HG03439 (cell line): ENCODE results near the gene PALB2.
"Not testable (repeated sequence)": the region's sequence is repeated elsewhere in the genome, so short reads cannot be mapped to it uniquely, and the experiment has no call there.

Source experiments
- ATAC-seq: cut with Tn5 transposase; IDR thresholded peaks from one replicate; pipeline ENCODE4 v1.9.1; 2021; ENCODE audit warnings: mild to moderate bottlenecking, moderate library complexity; ENCODE audit not compliant: unreplicated experiment

PALB2 gene

DNA sequence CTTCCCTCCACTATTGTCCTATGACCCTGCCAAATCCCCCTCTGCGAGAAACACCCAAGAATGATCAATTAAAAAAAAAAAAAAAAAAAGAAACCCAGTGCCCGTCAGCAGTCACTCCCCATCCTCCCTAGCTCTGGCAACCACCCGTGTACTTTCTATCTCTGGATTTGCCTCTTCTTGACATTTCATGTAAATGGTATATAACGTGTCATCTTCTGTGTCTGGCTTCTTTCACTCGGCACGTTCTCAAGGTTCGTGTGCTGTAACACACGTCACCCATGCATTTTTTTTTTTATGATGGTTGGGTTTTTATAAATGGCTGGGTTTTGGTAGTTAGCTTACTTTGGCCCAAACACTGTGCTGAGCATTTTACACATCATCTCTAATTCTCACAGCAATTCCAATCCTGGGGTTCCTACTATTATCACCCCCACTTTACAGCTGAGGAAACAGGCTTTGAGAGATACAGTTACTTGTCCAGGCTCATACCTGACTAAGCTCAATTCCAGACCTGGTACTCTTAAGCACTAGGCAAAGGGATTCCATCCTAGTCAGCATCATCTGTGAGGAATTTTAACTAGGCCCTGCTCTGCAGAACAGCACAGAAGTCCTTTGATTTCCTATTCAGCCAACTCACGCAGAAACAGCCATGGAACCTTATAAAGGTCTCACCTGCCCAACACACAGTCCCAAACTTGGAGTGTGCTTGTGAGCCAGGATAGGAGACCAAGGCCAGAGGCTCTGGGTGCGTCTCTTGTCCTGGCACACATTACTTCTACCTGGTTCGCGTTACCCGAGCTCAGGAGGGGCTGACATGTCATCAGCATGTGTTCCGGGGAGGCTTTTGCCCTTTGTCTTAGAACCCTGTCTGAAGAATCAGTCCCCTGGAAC lies 56.7 kb downstream of the PALB2 start:
- no peak for ATAC-seq

DNA sequence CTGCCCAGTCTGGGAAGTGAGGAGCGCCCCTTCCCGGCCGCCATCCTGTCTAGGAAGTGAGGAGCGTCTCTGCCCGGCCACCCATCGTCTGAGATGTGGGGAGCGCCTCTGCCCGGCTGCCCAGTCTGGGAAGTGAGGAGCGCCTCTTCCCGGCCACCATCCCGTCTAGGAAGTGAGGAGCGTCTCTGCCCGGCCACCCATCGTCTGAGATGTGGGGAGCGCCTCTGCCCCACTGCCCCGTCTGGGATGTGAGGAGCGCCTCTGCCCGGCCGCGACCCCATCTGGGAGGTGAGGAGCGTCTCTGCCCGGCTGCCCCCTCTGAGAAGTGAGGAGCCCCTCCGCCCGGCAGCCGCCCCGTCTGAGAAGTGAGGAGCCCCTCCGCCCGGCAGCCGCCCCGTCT lies 57.8 kb downstream of the PALB2 start:
- ATAC-seq: not testable (repeated sequence)

- no peak for ATAC-seq
These were observed 59.3 kb downstream of the PALB2 start for GRCh38 chr16:23581764-23582163.

DNA sequence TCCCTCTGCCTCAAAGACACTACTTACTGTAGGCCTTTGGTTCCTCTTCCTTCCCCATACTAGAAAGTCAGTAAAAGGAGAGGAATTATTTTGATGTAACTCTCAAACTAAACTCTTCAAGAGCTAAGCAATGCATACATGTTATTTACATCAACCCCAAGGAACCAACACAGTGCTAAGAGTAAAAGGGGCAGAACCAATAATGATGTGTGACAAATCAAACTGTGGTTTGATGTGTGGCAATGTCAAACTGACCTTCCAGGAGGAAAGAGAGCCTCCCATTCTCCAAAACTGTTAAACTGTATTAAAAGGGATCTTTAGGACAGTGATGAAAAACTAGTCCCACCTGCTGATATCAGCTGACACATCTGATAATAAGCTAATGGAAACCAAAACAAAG lies 60.7 kb downstream of the PALB2 start:
- ATAC-seq: no peak

DNA sequence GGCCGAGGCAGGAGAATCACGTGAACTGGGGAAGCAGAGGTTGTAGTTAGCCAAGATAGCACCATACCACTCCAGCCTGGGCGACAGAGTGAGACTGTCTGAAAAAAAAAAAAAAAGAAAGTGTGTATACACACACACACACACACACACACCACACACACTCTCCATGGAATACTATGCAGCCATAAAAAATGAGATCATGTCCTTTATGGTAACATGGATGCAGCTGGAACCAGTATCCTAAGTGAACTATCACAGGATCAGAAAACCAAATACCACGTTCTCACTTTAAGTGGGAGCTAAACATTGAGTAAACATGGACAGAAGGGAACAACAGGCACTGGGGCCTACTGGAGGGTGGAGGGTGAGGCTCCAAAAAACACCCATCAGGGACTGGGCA lies 61.7 kb downstream of the PALB2 start:
- ATAC-seq: no peak

DNA sequence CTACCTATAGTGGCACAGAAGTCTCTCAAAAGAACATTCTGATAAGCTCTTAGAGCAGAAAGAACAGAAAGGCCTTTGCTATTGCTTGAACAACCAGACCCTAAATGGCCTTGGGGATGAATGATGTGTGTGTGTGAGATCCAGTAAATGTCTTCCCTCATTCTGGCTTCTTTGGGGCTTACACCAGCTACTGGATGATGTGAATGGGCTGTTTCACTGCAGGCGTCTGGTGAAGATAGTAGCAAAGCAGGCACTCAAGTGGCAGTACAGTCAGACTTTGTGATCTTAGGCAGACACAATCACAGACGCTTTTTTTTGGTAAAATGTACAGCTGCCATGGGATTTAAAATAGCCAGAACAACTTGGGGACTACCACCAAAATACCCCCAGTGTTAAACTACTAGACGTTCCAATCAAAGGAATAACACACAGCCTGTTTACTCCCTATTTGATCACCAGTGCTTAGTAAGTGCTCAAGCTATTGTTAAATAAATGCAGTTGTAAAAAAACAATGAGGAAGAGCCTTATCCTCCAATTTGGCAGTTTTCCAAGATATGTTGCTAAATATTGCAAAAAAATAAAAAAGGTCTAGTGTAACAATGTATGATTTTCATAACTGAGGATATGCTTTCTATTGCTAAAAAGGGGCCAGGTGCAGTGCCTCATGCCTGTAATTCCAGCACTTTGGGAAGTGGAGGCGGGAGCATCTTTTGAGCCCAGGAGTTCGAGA lies 62.8 kb downstream of the PALB2 start:
- ATAC-seq: no peak

DNA sequence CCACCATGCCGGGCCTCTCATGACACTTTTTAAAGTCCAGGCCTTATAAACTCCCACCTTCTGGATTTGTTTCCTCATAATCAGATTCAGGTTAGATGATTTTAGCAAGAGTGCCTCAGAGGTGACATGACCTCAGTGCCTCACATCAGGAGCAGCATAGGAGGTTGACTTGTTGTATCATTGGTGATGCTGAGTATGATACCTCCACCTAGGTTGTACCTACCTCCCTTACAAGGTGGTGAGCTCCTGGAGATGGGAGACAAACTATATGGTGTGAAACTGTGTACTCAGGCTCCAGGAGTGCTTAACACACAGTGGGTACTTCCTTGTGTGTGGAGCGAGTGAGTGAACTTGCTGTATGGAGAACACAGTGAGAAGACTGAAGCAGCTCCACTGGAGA lies 63.6 kb downstream of the PALB2 start:
- no peak for ATAC-seq

DNA sequence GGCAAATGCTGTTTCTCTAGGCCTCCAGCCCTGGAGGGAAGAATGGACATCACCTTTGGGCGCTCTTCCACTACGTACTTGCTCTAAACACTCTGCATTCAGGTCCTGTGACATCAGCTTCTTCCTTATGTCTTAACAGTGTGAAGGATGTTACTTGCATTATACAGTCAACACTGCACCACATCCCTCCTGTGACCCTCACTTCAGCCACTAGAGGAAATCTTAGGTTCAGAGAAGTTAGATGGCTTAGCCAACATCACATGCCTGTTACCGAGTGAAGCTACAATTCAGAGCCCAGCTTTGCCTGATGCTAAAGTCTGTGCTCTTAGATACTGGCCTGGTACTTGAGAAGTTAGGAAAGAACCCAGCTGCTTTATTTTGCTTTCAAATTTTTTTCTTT lies 65.3 kb downstream of the PALB2 start:
- ATAC-seq: no peak

- no peak for ATAC-seq
These were observed 67.3 kb downstream of the PALB2 start for GRCh38 chr16:23573817-23574216.

DNA sequence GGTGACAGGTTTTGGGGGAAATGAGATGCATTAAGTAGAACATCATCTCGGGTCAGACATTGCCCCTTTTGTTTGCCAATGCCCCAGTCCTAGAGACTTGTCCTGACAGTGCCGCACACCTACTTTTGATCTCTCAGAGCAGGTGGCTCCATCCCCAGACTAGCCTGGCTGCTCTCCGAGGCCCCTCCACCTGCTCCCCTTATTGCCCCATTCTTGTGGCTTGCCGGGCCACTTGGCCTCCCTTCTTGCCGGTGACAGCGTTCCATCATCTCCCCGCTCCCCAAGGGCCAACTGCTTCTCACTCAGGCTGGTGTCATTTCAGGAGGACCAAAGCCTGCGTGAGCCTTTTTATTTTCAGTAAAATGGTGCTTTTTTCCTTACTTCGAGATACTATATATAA lies 68.7 kb downstream of the PALB2 start:
- no peak for ATAC-seq

GRCh38 chr16:23571895-23572294 lies 69.2 kb downstream of the PALB2 start:
- ATAC-seq: no peak

GRCh38 chr16:23570992-23571632 lies 70.0 kb downstream of the PALB2 start:
- ATAC-seq: no peak

DNA sequence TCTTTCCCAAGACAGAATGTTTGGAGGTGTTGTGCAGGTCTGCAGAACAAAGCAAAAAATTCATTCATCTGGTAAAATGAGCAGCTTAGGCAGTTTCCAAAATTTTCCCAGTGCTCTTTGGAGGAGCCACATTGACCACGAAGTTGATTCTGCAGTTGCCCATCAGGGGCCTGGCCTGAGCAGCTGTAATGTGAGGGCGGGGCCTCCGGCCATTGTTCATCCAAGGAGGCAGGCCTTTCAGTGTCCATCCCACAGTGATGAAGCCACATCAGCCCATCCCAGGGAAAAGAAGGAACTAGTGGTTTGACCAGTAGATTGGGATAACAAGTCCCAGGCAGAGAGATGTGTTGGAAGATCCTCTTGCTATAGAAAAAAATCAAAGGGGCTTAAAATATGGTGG lies 73.5 kb downstream of the PALB2 start:
- no peak for ATAC-seq

GRCh38 chr16:23566724-23567123 lies 74.4 kb downstream of the PALB2 start:
- no peak for ATAC-seq

- ATAC-seq: no peak
These were observed 76.3 kb downstream of the PALB2 start for GRCh38 chr16:23564575-23565363.

GRCh38 chr16:23563186-23563585 lies 77.9 kb downstream of the PALB2 start:
- no peak for ATAC-seq

- no peak for ATAC-seq
These were observed 78.6 kb downstream of the PALB2 start for GRCh38 chr16:23562505-23562904.

DNA sequence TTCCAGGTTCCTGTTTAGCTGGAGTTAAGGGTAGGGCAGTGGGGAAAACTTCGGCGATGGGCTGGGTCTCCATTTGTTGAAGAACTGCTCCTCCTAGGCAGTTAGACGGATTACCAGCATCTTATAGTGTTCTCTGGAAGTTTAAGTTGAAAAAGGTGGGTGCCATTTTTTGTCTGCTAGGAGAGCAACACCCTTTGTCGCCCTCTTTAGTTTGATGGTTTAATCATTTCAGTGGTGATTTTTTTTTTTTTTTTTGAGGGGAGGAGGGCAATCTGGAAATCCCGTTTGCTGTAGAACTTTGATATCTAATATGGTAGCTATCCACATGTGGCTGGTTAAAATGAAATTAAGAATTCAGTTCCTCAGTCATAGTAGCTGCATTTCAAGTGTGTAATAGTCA lies 79.5 kb downstream of the PALB2 start:
- ATAC-seq: no peak

GRCh38 chr16:23557779-23558702 lies 83.1 kb downstream of the PALB2 start:
- ATAC-seq: peak; percentile 11
